Immature natural killer cell (primary cell): ENCODE data around the gene CPPED1. TPM values are rescaled to one million over a fixed set of nuclear protein-coding genes. Genes with fewer than 3 reads are reported as not detected.
"Not testable (repeated sequence)": the region's sequence is repeated elsewhere in the genome, so short reads cannot be mapped to it uniquely, and the experiment has no call there.

Source experiments
- DNase-seq, 3 donors: peaks; one replicate each; pipeline ENCODE4 v3.0.0; 2022; ENCODE audit warnings: mixed read lengths in 1 of 3
- H3K27ac Mint-ChIP-seq, 6 donors: one replicate each; pipeline ENCODE4 v1.8.0; 2020; ENCODE audit warnings: mixed read lengths in 6 of 6, mild to moderate bottlenecking in 5 of 6, inconsistent platforms in 4 of 6, moderate library complexity in 3 of 6
- H3K27me3 Mint-ChIP-seq, 3 donors: one replicate each; pipeline ENCODE4 v1.8.0; 2020 to 2021; ENCODE audit warnings: low read depth in 3 of 3, mild to moderate bottlenecking in 3 of 3, mixed read lengths in 3 of 3, moderate library complexity in 3 of 3, inconsistent platforms in 1 of 3
- H3K36me3 Mint-ChIP-seq, 3 donors: one replicate each; pipeline ENCODE4 v1.8.0; 2020; ENCODE audit warnings: mixed read lengths in 3 of 3, inconsistent platforms in 2 of 3, mild to moderate bottlenecking in 2 of 3
- H3K4me1 Mint-ChIP-seq, 2 donors: one replicate each; pipeline ENCODE4 v1.8.0; 2020; ENCODE audit warnings: inconsistent platforms in 2 of 2, mild to moderate bottlenecking in 2 of 2, mixed read lengths in 2 of 2, moderate library complexity in 1 of 2
- H3K4me3 Mint-ChIP-seq, 5 donors: one replicate each; pipeline ENCODE4 v1.8.0; 2020; ENCODE audit warnings: mild to moderate bottlenecking in 5 of 5, mixed read lengths in 5 of 5, inconsistent platforms in 3 of 5, moderate library complexity in 3 of 5
- H3K9me3 Mint-ChIP-seq, 6 donors: one replicate each; pipeline ENCODE4 v1.8.0; 2020; ENCODE audit warnings: mild to moderate bottlenecking in 6 of 6, mixed read lengths in 6 of 6, inconsistent platforms in 4 of 6, moderate library complexity in 3 of 6
- polyA plus RNA-seq, 3 donors: library from polyadenylated mRNA; unstranded; fragments of 300-500 nt; fragmentation: Illumina TruSeq; gene quantifications; one replicate each; pipeline ENCODE4 v1.2.3, GENCODE V29; 2021

Gene CPPED1
- polyA plus RNA-seq, 3 donors from 2014 or later = 10.0 to 15.4 (median 15.2) TPM

DNA sequence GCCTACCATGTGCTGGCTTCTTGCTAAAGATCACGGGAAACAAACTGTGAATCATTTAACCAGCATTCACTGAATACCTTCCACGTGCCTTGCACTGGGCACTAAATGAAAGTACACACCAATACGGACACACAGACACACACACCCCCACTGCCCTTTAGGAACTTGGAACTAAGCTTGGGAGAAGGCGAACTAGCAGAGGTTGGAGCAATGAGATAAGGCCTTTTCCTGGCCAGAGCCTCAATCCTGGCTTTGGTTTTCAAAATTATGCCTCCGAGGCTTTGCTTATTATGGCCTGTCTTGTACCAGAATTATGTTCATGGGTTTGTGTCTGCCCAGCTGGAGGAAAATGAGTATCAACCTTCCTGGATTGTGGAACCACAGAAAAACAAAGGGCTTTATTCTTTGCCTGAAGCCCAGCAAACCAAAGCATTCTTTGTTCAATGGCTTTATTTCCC, 32.3 kb downstream of the CPPED1 start:
- Mint-ChIP-seq H3K4me3 (no peak overlapping the region), H3K27ac (no peak overlapping the region), H3K4me1 (peaks cover 16 to 18% of the 10 kb centered on the region in 2 donors), H3K27me3 (no peaks in the 10 kb centered on the region), H3K9me3 (no peaks in the 10 kb centered on the region), H3K36me3 (peaks cover 2 to 17% (median 8%) of the 10 kb centered on the region in 3 donors)
- no peak for DNase-seq

DNA sequence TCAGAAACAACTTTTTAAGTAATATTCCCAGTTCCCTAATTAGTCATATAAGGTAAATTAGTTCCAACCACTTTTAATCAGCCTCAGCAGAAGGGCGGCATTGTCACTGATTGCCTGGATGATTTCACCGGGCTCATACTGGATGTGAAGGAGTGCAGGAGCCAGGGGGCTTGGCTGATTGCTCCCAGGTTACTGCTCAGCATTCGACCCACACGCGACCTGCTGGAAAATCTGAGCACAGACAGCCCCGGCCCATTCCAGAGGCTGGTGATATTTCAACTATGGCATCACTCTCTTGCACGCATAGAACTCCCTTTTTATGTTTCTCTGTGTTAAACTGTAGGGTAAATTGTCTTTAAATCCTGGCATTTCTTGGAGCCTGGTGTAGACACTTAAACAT, 34.2 kb downstream of the CPPED1 start:
- peaks cover 0 to 6% (median 5%) of the 10 kb centered on the region in 3 donors for H3K36me3 Mint-ChIP-seq
- no peak overlapping the region for H3K4me3 Mint-ChIP-seq
- DNase-seq = no peak

GRCh38 chr16:12767897-12768296, 35.8 kb downstream of the CPPED1 start:
- Mint-ChIP-seq H3K9me3 (no peaks in the 10 kb centered on the region), H3K4me1 (peaks cover 16 to 18% of the 10 kb centered on the region in 2 donors), H3K36me3 (peaks cover 0 to 5% (median 0%) of the 10 kb centered on the region in 3 donors), H3K4me3 (peak overlapping the region in 3 of 5 donors; percentile 1 to 56 (median 29)), H3K27ac (peak overlapping the region in 2 of 6 donors; percentile 70 to 77), H3K27me3 (no peaks in the 10 kb centered on the region)
- peak in 1 of 3 donors; percentile 3 for DNase-seq

More for the DNA sequence above, 34.2 kb downstream of the CPPED1 start:
- Mint-ChIP-seq H3K27ac (no peak overlapping the region), H3K27me3 (no peaks in the 10 kb centered on the region), H3K4me1 (peaks cover 16 to 18% of the 10 kb centered on the region in 2 donors), H3K9me3 (no peaks in the 10 kb centered on the region)

GRCh38 chr16:12766853-12767252, 36.8 kb downstream of the CPPED1 start:
- Mint-ChIP-seq H3K36me3 (peaks cover 0 to 5% (median 0%) of the 10 kb centered on the region in 3 donors), H3K27ac (peak overlapping the region in 1 of 6 donors; percentile 2), H3K4me1 (peaks cover 16 to 18% of the 10 kb centered on the region in 2 donors), H3K27me3 (no peaks in the 10 kb centered on the region), H3K4me3 (no peak overlapping the region), H3K9me3 (no peaks in the 10 kb centered on the region)
- no peak for DNase-seq

- not testable (repeated sequence) for DNase-seq, H3K4me3 Mint-ChIP-seq, H3K9me3 Mint-ChIP-seq, H3K27me3 Mint-ChIP-seq, H3K27ac Mint-ChIP-seq, H3K36me3 Mint-ChIP-seq
- H3K4me1 Mint-ChIP-seq = peaks cover 16 to 18% of the 10 kb centered on the region in 2 donors
These were observed 37.5 kb downstream of the CPPED1 start for GRCh38 chr16:12766208-12766607.

GRCh38 chr16:12764813-12765488, 38.7 kb downstream of the CPPED1 start:
- Mint-ChIP-seq H3K27me3 (no peaks in the 10 kb centered on the region), H3K27ac (no peak overlapping the region), H3K9me3 (no peaks in the 10 kb centered on the region), H3K36me3 (peaks cover 0 to 8% (median 0%) of the 10 kb centered on the region in 3 donors), H3K4me1 (peaks cover 16 to 18% of the 10 kb centered on the region in 2 donors), H3K4me3 (no peak overlapping the region)
- no peak for DNase-seq

- Mint-ChIP-seq H3K36me3 (peaks cover 0 to 8% (median 0%) of the 10 kb centered on the region in 3 donors), H3K9me3 (no peaks in the 10 kb centered on the region), H3K27me3 (no peaks in the 10 kb centered on the region), H3K4me3 (no peak overlapping the region), H3K4me1 (peaks cover 15% of the 10 kb centered on the region in 2 donors), H3K27ac (no peak overlapping the region)
- no peak for DNase-seq
These were observed 40.2 kb downstream of the CPPED1 start for GRCh38 chr16:12763517-12763916.

- Mint-ChIP-seq H3K27me3 (no peaks in the 10 kb centered on the region), H3K27ac (no peak overlapping the region)
These were observed 42.7 kb downstream of the CPPED1 start for GRCh38 chr16:12760819-12761611.

GRCh38 chr16:12758670-12759558, 44.8 kb downstream of the CPPED1 start:
- Mint-ChIP-seq H3K4me1 (no peaks in the 10 kb centered on the region), H3K27me3 (no peaks in the 10 kb centered on the region), H3K27ac (peak overlapping the region in 2 of 6 donors; percentile 27 to 67), H3K4me3 (no peak overlapping the region), H3K9me3 (no peaks in the 10 kb centered on the region), H3K36me3 (peaks cover 0 to 4% (median 0%) of the 10 kb centered on the region in 3 donors)
- DNase-seq = no peak

More at GRCh38 chr16:12760819-12761611, 42.7 kb downstream of the CPPED1 start:
- DNase-seq = no peak
- H3K9me3 Mint-ChIP-seq = no peaks in the 10 kb centered on the region
- peaks cover 0 to 8% (median 0%) of the 10 kb centered on the region in 3 donors for H3K36me3 Mint-ChIP-seq
- H3K4me3 Mint-ChIP-seq = no peak overlapping the region
- no peaks in the 10 kb centered on the region for H3K4me1 Mint-ChIP-seq

DNA sequence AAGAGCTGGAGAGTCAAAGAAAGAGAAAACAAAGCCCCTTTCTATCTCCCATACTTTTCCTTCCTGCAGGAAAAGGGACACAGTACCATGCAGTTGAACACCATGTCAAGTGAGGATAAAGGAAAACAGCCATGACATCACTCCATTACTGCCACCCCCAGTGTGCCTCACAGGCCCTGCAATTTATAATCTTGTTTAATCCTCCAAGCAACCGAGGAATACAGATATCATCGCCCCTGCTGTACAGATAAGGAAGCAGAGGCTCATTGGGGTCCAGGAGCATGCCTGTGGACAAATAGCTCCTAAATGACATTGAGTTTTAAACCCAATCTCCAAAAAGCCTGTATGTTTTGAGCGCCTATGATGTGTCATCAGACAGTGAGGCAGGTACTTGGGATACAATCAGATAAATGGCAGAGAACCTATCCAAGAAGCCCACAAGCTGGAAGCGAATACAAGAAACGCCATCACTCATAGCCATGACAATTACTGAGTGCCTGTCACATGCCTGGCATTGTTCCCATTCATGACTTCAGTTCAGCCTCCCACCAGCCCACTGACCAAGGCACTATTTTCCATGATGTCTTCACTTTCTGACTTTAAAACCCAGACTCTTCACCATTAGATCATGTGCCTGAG, 45.5 kb downstream of the CPPED1 start:
- Mint-ChIP-seq H3K9me3 (no peaks in the 10 kb centered on the region), H3K4me3 (no peak overlapping the region), H3K4me1 (no peaks in the 10 kb centered on the region), H3K27me3 (peaks cover 0 to 3% (median 0%) of the 10 kb centered on the region in 3 donors), H3K27ac (peak overlapping the region in 1 of 6 donors; percentile 67), H3K36me3 (peaks cover 0 to 4% (median 0%) of the 10 kb centered on the region in 3 donors)
- no peak for DNase-seq

GRCh38 chr16:12757546-12757945, 46.1 kb downstream of the CPPED1 start:
- no peak for DNase-seq
- no peak overlapping the region for H3K4me3 Mint-ChIP-seq
- peak overlapping the region in 1 of 6 donors; percentile 35 for H3K27ac Mint-ChIP-seq
- H3K36me3 Mint-ChIP-seq = peaks cover 0 to 4% (median 0%) of the 10 kb centered on the region in 3 donors
- H3K4me1 Mint-ChIP-seq = no peaks in the 10 kb centered on the region
- H3K27me3 Mint-ChIP-seq = peaks cover 0 to 3% (median 0%) of the 10 kb centered on the region in 3 donors
- no peaks in the 10 kb centered on the region for H3K9me3 Mint-ChIP-seq

DNA sequence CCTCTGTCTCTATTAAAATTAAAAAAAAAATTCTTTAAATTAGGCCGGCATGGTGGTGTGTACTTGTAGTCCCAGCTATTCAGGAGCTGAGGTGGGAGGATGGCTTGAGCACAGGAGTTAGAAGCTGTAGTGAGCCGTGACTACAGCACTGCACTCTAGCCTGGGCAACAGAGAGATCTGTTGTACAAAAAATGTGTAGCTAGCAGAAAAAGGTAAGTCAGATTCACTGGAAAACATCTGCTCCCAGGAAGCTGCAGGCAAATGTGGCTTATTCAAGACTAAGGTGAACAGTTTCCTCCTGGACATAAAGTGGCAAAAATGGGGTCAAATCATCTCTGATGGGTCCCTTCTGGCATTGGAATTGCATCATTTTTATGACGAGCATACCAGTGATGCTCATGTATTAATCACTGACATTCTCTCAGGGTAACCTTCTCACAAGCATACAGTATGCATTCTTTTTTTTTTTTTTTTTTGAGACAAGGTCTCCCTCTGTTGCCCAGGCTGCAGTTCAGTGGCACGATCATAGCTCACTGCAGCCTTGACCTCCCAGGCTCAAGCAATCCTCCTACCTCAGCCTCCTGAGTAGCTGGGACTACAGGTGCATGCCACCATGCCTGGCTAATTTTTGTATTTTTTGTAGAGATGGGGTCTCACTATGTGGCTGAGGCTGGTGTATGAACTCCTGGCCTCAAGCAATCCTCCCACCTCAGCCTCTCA, 48.7 kb downstream of the CPPED1 start:
- Mint-ChIP-seq H3K9me3 (no peaks in the 10 kb centered on the region), H3K27me3 (peaks cover 0 to 3% (median 0%) of the 10 kb centered on the region in 3 donors), H3K4me3 (no peak overlapping the region), H3K4me1 (no peaks in the 10 kb centered on the region), H3K27ac (no peak overlapping the region), H3K36me3 (peaks cover 0 to 4% (median 0%) of the 10 kb centered on the region in 3 donors)
- DNase-seq = no peak
